IPS DF 4.7 (cell line): ENCODE results near the gene SKIC3.

Experiments used
- DNase-seq: peaks from one replicate; pipeline ENCODE4 v3.0.0-alpha.2; 2013; ENCODE audit warnings: low spot score; ENCODE audit errors: extremely low read depth

The SKIC3 gene

DNA sequence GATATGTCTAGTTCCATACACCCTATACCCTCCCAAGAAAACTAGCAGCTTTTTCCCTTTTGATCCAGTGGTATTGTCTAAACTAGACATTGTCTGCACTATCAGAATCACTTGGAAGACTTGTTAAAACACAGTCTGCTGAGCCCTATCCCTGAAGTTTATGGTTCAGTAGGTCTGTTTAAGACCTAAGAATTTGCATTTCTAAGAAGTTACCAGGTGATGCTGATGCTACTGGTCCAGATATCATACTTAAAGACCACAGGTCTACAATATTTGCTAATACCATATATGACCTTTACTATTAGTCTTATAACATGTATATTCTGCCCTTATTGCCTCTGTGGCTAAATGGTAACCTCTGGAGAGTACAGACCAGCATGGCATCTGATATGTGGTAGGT, 23.3 kb downstream of the SKIC3 start:
- DNase-seq, result no peak

DNA sequence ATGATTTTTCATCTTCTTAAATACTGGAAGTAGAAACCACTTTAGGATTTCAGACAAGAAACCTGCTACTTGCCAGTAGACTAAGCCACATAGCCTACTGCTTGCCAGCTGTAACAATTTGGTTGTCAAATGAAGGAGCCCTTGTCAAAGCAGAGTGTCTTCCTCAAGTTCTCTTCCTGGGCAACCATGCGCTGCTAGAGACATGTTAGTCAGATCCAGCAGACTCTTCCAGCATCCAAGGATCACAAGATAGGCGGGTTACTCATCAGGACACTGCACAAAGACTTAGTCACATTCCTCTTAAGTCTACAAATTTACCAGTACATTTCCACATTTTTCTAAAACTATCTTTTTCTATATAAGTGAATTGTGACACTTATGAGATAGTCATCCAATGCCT, 24.4 kb downstream of the SKIC3 start:
- DNase-seq, result no peak

DNA sequence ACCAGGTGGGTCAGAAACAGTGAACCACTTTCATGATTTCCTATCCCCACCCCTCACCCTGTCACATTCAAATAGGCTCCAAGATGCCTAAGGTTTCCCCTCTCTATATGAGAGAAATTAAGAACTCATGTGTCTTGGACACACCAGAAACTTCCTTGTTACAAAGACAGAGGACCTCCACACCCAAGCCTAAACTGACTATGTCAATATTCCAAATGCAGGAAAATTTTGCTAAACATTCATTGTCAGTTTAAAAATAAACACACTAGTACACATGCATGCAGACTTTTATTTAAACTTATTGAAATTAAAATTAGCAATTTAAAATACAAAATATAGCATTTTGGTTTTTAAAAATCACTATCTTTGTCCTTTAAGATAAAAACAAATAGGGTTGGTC, 26.2 kb downstream of the SKIC3 start:
- no peak for DNase-seq

DNA sequence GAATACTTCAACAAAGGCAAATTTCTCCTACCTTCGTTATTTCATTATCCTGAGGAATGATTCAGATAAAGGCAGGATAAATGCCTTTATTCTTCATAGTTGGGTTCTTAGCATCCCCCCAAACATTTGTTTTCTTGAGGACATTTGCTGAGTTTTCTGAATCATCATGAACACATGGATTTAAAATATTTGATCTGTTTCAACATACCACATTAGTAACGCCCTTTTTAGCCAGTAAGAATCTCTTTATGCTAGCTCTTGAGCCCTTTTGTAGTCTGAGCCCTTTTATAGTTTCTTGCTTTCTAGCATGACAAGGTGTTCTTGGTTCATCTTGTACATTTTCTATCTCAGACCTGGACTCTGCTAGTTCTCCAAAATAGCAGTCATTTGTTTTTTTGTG, 27.9 kb downstream of the SKIC3 start:
- no peak for DNase-seq

DNA sequence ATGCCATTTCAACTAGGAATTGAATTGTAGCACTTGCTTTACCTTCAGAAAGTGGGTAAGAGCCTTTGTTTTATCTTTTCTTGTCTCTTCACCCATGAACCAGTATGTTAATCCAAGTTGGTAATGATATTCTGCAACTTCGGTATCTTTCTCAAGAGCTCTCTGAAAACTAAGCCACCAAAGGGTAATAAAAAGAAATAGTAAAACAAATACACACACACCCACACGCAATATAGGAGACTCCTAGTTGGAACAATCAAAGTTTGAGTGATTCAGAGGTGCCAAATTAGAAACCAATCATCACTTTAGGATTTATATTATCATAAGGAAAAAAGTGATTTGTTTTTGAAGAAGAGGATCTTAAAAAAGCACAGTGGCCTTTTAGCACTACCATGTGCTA, 30.4 kb downstream of the SKIC3 start:
- DNase-seq, result no peak

DNA sequence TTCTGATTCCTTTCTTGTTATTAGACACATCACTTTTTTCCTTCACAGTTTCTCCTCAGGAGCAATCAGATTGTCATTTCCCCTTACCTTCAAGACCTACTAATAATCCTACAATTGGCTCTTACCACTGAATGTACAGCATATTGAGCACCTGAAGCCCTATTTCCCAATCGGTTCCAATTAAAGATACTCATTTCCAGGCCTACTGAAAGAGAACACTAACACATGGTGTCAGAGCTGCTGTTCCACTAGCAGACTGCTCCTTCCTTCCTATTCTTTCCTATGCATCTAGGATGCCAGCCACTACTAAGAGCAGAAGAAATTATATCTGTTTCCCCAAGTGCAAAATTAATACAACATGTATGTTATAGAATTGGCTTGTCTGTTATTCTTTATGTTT, 34.6 kb downstream of the SKIC3 start:
- DNase-seq, result no peak

DNA sequence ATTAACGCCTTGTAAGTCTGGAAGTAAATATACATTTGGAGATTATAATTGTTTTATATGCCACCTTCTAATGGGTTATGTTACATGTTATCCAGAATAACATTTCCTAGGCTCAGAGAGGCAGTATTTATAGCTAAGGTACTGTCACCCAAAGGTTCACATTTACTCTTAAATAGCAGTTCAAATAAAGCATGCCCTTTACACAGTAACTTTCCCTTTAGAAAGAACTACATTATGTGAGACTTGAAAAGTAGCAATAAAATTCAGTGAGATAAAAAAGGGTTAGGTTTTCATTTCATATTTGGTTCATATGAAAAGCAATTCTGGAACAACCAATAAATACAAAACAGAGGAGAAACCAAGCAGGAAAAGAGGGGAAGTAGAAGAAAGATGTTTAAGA, 35.1 kb downstream of the SKIC3 start:
- DNase-seq, result no peak

DNA sequence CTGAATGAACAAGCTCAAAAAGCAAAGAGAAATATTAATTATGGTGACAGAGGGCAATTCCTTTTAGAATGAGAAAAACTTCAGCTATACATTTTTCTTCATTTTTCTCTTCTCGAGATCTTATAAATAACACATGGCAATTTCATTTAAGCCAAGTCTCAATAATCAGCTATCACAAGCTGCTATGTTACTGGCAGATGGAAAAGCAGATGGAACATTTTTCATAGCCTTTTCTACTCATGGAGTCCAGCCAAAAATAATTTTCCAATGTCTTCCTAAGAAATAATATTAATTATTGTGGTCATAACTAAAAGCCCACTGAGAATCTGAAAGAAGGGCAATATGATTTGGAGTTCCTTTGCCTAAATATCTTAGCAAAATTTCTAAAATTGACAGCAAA, 35.6 kb downstream of the SKIC3 start:
- no peak for DNase-seq

DNA sequence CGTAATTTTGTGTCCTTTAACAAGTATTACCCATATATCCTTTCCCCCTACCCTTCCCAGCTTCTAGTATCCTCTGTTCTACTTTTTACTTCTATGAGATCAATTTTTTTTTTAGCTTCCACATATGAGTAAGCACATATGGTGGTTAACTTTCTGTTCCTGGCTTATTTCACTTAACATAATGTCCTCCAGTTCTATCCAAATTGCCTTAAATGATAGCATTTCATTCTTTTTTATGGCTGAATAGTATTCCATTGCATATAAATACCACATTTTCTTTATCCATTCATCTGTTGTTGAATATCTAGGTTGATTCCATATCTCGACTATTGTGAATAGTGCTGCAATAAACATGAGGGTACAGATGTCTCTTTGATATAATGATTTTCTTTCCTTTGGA, 36.4 kb downstream of the SKIC3 start:
- DNase-seq, result no peak

DNA sequence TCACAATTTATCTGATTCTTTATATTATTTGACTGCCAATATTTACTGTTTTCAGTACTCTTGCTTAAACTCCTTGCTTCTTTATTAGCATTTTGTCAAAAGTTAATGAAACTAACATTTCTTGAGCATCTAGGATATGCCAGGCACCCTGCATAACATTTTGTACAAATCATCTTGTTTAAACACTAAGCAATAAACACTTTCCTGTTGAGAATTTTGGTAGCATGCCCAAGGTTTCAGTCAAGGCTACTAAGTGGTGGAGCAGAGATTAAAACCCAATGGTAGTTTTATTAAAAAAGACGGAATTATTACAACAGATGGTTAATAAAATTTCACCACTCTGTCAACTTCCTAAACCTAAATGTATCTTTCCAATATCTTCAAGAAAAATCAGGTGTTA, 43.2 kb downstream of the SKIC3 start:
- no peak for DNase-seq

DNA sequence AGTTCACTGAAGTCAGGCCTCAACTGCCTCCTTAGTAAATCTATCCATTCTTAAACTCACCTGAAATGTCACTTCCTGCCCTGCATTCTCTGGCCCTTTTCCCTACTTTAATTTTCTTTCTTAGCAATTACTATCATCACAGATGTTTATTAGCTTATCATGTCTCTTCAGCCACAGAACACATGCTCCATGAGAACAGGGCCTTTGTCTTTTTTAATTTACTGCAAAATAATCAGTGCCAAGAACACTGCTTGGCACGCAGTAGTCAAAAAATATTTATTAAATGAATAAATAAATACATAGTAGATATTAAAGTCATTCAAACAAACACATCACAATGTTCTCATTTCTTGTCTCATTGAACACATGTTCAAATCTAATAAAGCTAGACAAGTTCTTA, 46.2 kb downstream of the SKIC3 start:
- DNase-seq, result no peak
